ENCODE data around the gene SFMBT1.

GRCh38 chr3:53084310-53085001 lies 38.6 kb upstream of the SFMBT1 start:
- TF ChIP-seq CTCF (IDR thresholded peaks at IDR 0.05 in 2 of 3, conservative IDR thresholded peaks at IDR 0.05 in 1 of 3; ENCODE audit: borderline replicate concordance in 1 of 3, insufficient read depth in 1 of 3, low read depth in 2 of 3, low read length in 2 of 3): no peak
- no peak for TF ChIP-seq EZH2 (IDR thresholded peaks at IDR 0.05)
- TF ChIP-seq POLR2A (IDR thresholded peaks at IDR 0.05; ENCODE audit: borderline replicate concordance, extremely low read depth, insufficient read depth, insufficient read length): no peak
- no peak for TF ChIP-seq ELF1 (IDR thresholded peaks at IDR 0.05; ENCODE audit: borderline replicate concordance, low read depth)
- no peak for TF ChIP-seq ZFX (IDR thresholded peaks at IDR 0.05)
- TF ChIP-seq ZNF274 (IDR thresholded peaks at IDR 0.05; ENCODE audit: low read depth, low read length): no peak
- TF ChIP-seq SP1 (IDR thresholded peaks at IDR 0.05; ENCODE audit: low read depth): no peak
- no peak for TF ChIP-seq CEBPB (IDR thresholded peaks at IDR 0.05; ENCODE audit: low read depth)
- TF ChIP-seq ATF3 (IDR thresholded peaks at IDR 0.05): no peak
- no peak for TF ChIP-seq YY1 (IDR thresholded peaks at IDR 0.05; ENCODE audit: extremely low read depth, insufficient replicate concordance, low read depth, low read length)
